Endothelial cell of umbilical vein (primary cell): ENCODE results near the gene DLGAP1. TPM values are rescaled to one million over a fixed set of nuclear protein-coding genes. Genes with fewer than 3 reads are reported as not detected.

Experiments
- BruUV-seq: library from RNA; stranded (reverse); fragments of 400-500 nt; replicated peaks from 2 replicates; lab custom pipeline; 2021; lab: Mats Ljungman, UMichigan
- CTCF ChIA-PET: fragments of 300-600, 350-600 bp; sonication (Branson Sonifier 250); formaldehyde crosslinking; loops from one replicate; lab custom pipeline; 2021; ENCODE audit warnings: antibody characterized with exemption, inconsistent platforms; lab: Charles Lee
- POLR2A ChIA-PET: fragments of 300-600, 350-600 bp; sonication (Branson Sonifier 250); formaldehyde crosslinking; loops from one replicate; lab custom pipeline; 2021; ENCODE audit warnings: antibody characterized with exemption, inconsistent platforms; lab: Charles Lee
- DNase-seq: peaks from one replicate; pipeline ENCODE4 v3.0.0-alpha.2; 2011; ENCODE audit warnings: low read depth, low spot score
- FAIRE-seq: peaks from 2 replicates; lab custom pipeline; 2011; peaks lifted over from hg19 to GRCh38; lab: Jason Lieb, UNC
- H2AFZ ChIP-seq: 2 replicates; pipeline ENCODE4 v1.6.0; 2012; ENCODE audit warnings: low read depth, low read length, control low read depth, inconsistent platforms
- H3K27ac ChIP-seq: 2 replicates; pipeline ENCODE4 v1.5.1; 2011; ENCODE audit warnings: low read depth, mild to moderate bottlenecking, control low read depth, low read length, moderate library complexity; ENCODE audit not compliant: insufficient read depth
- H3K27me3 ChIP-seq, 2 experiments: 2 replicates each; pipeline versions ENCODE4 v1.6.0 to v1.6.1; 2011; ENCODE audit warnings: low read length in 2 of 2, mixed read lengths in 1 of 2; ENCODE audit not compliant: control insufficient read depth in 2 of 2, insufficient read depth in 2 of 2
- H3K36me3 ChIP-seq, 2 experiments: 2 replicates in 1 of 2; 3 replicates in 1 of 2; pipeline ENCODE4 v1.5.1; 2011; ENCODE audit warnings: low read length in 2 of 2, mild to moderate bottlenecking in 1 of 2, moderate library complexity in 1 of 2; ENCODE audit not compliant: control insufficient read depth in 2 of 2, insufficient read depth in 2 of 2; ENCODE audit errors: extremely low read depth in 1 of 2
- H3K4me1 ChIP-seq: 3 replicates; pipeline ENCODE4 v1.5.1; 2011; ENCODE audit warnings: mild to moderate bottlenecking, low read length; ENCODE audit not compliant: control insufficient read depth, insufficient read depth; ENCODE audit errors: extremely low read depth
- H3K4me2 ChIP-seq: 2 replicates; pipeline ENCODE4 v1.6.1; 2011; ENCODE audit warnings: low read length, control low read depth, mixed read lengths; ENCODE audit not compliant: insufficient read depth
- H3K4me3 ChIP-seq, 3 experiments: fragments of 200-600 bp in 1 of 3; sonication (generic), shearing (Covaris generic) in 1 of 3; replicated peaks in 1 of 3; 2 replicates each; pipeline ENCODE4 v1.5.1; 2011 to 2016; ENCODE audit warnings: control low read depth in 3 of 3, low read length in 3 of 3, mild to moderate bottlenecking in 2 of 3, inconsistent platforms in 1 of 3, low read depth in 1 of 3, moderate library complexity in 1 of 3; ENCODE audit not compliant: insufficient read depth in 1 of 3
- H3K79me2 ChIP-seq: 2 replicates; pipeline ENCODE4 v1.6.0; 2012; ENCODE audit warnings: low read length, inconsistent platforms; ENCODE audit not compliant: control insufficient read depth, insufficient read depth
- H3K9ac ChIP-seq: replicated peaks from 2 replicates; pipeline ENCODE3; 2011; ENCODE audit warnings: low read length, control low read depth; ENCODE audit not compliant: insufficient read depth; ENCODE audit errors: extremely low read depth
- H3K9me1 ChIP-seq: replicated peaks from 3 replicates; pipeline ENCODE4 v1.6.0; 2011; ENCODE audit warnings: mild to moderate bottlenecking, low read length; ENCODE audit not compliant: control insufficient read depth, insufficient read depth; ENCODE audit errors: extremely low read depth
- H3K9me3 ChIP-seq: replicated peaks from 2 replicates; pipeline ENCODE4 v1.5.1; 2012; ENCODE audit warnings: low read length, inconsistent platforms; ENCODE audit not compliant: control insufficient read depth, insufficient read depth
- H4K20me1 ChIP-seq: replicated peaks from 2 replicates; pipeline ENCODE3; 2011; ENCODE audit warnings: mild to moderate bottlenecking, low read length; ENCODE audit not compliant: control insufficient read depth, insufficient read depth; ENCODE audit errors: extremely low read depth
- EZH2 ChIP-seq: IDR thresholded peaks from 2 replicates; pipeline ENCODE4 v1.6.1; 2012; ENCODE audit warnings: borderline replicate concordance, low read depth, mild to moderate bottlenecking, moderate library complexity, low read length, inconsistent platforms; ENCODE audit not compliant: severe bottlenecking
- JUN ChIP-seq: IDR thresholded peaks from 2 replicates; pipeline ENCODE4 v1.6.1; 2011; ENCODE audit warnings: borderline replicate concordance, low read depth; ENCODE audit not compliant: insufficient read length, insufficient read depth
- MAX ChIP-seq: IDR thresholded peaks from 2 replicates; pipeline ENCODE4 v1.6.1; 2011; ENCODE audit not compliant: insufficient read depth, insufficient read length
- POLR2AphosphoS5 ChIP-seq: IDR thresholded peaks from 2 replicates; pipeline ENCODE4 v1.6.1; 2012; ENCODE audit warnings: low read depth, mild to moderate bottlenecking, control low read depth, low read length, moderate library complexity; ENCODE audit not compliant: insufficient read depth
- dilution Hi-C: fragments of 300-500 bp; cut with MboI; formaldehyde crosslinking; loops from one replicate; pipeline ENCODE4 v1.15.0; 2019; ENCODE audit warnings: low sequenced_read_pairs; ENCODE audit not compliant: extremely low pct_ligation_motif_present
- intact Hi-C: fragments of 100-400 bp; cut with micrococcal nuclease; formaldehyde crosslinking; loops from one replicate; pipeline ENCODE4 v1.10.0; 2022
- polyA plus RNA-seq, 4 experiments: library from polyadenylated mRNA; depleted of rRNA in 3 of 4; stranded (reverse) in 3 of 4; unstranded in 1 of 4; fragments of >200 nt; gene quantifications; 2 replicates each; pipeline versions ENCODE4 v1.2.1 to v1.2.3, GENCODE V29; 2011 to 2012; ENCODE audit warnings: missing spikeins in 1 of 4
- total RNA-seq: library from RNA; stranded (reverse); gene quantifications from 2 replicates; pipeline ENCODE4 v1.2.3, GENCODE V29; 2021

Gene DLGAP1
- total and polyA plus RNA-seq, 2 donors (not counting 3 experiments of a cell fraction or from before 2014, with no cell fraction given) = 0.04 TPM; not detected in 1

GRCh38 chr18:4454537-4455112 is 482 bp downstream of the DLGAP1 start:
- Histone ChIP-seq H3K27me3 (peaks cover 12 to 28% of the 10 kb centered on the region in 2 experiments), H2AFZ (no peak overlapping the region), H3K4me1 (no peaks in the 10 kb centered on the region), H3K79me2 (no peaks in the 10 kb centered on the region), H3K9ac (no peak overlapping the region), H3K4me3 (no peak overlapping the region), H3K9me3 (no peaks in the 10 kb centered on the region), H3K27ac (no peak overlapping the region), H4K20me1 (no peaks in the 10 kb centered on the region), H3K4me2 (no peak overlapping the region), H3K9me1 (no peaks in the 10 kb centered on the region), H3K36me3 (no peaks in the 10 kb centered on the region)
- no TSS peak for BruUV-seq
- ChIA-PET POLR2A (no interaction called here), CTCF (no interaction called here)
- FAIRE-seq = no peak
- TF ChIP-seq POLR2AphosphoS5 (no peak), EZH2 (peak; percentile 41), MAX (no peak)
- dilution Hi-C loops = no loop called here
- intact Hi-C loops = no loop called here
- no peak for DNase-seq

GRCh38 chr18:4453874-4454536 is 1.1 kb downstream of the DLGAP1 start:
- Histone ChIP-seq H3K27me3 (peaks cover 12 to 28% of the 10 kb centered on the region in 2 experiments), H3K27ac (no peak overlapping the region), H3K36me3 (no peaks in the 10 kb centered on the region), H3K9me1 (no peaks in the 10 kb centered on the region), H3K9ac (no peak overlapping the region), H2AFZ (no peak overlapping the region), H3K9me3 (no peaks in the 10 kb centered on the region), H3K4me1 (no peaks in the 10 kb centered on the region), H3K79me2 (no peaks in the 10 kb centered on the region), H4K20me1 (no peaks in the 10 kb centered on the region), H3K4me3 (no peak overlapping the region), H3K4me2 (no peak overlapping the region)
- intact Hi-C loops (no loop called here), dilution Hi-C loops (no loop called here)
- TF ChIP-seq JUN (no peak), EZH2 (peak; percentile 59), MAX (no peak)
- DNase-seq (no peak), FAIRE-seq (no peak)
- ChIA-PET CTCF (no interaction called here), POLR2A (no interaction called here)
- no TSS peak for BruUV-seq
